Adrenal gland (tissue), 12 donors: ENCODE measurements around the gene PHLDB1. TPM values are rescaled to one million over a fixed set of nuclear protein-coding genes. Genes with fewer than 3 reads are reported as not detected.
"Not testable (repeated sequence)": the region's sequence is repeated elsewhere in the genome, so short reads cannot be mapped to it uniquely, and the experiment has no call there.

Experiments used
- DNase-seq, 7 donors: peaks; one replicate each; pipeline ENCODE4 v3.0.0-alpha.2; 2019 to 2020
- H3K27ac ChIP-seq, 5 donors: fragments of 200-600 bp; sonication (generic) in 4 of 5; 1 replicate in 3 of 5; 2 replicates in 2 of 5; pipeline versions ENCODE4 v1.5.1 to v1.8.0; 2016 to 2020; ENCODE audit warnings: mild to moderate bottlenecking in 1 of 5
- H3K27me3 ChIP-seq: fragments of 200-600 bp; 2 replicates; pipeline ENCODE4 v1.8.0; 2021
- H3K36me3 ChIP-seq, 2 donors: fragments of 200-600 bp; replicated peaks in 1 of 2; 1 replicate in 1 of 2; 2 replicates in 1 of 2; pipeline versions ENCODE4 v1.5.1 to v1.8.0; 2018 to 2022
- H3K4me1 ChIP-seq, 2 donors: fragments of 200-600 bp; replicated peaks in 1 of 2; 1 replicate in 1 of 2; 2 replicates in 1 of 2; pipeline versions ENCODE4 v1.5.1 to v1.8.0; 2018 to 2021
- H3K4me3 ChIP-seq, 4 donors: fragments of 200-600 bp; sonication (generic) in 3 of 4; one replicate each; pipeline ENCODE4 v1.5.1; 2016 to 2018
- H3K9me3 ChIP-seq, 3 donors: fragments of 200-600 bp; sonication (generic) in 1 of 3; replicated peaks in 1 of 3; 1 replicate in 2 of 3; 2 replicates in 1 of 3; pipeline versions ENCODE4 v1.5.1 to v1.8.0; 2016 to 2021
- CTCF ChIP-seq, 6 experiments: fragments of 450-650 bp in 4 of 6; fragments of 200-600 bp in 2 of 6; sonication (generic) in 1 of 6; IDR thresholded peaks; 1 replicate in 5 of 6; 2 replicates in 1 of 6; pipeline versions ENCODE4 v1.5.1 to v1.8.0; 2016 to 2021; ENCODE audit warnings: antibody characterized with exemption in 6 of 6, mild to moderate bottlenecking in 2 of 6, moderate library complexity in 1 of 6
- POLR2A ChIP-seq, 2 donors: fragments of 450-650 bp; IDR thresholded peaks; one replicate each; pipeline ENCODE4 v1.6.1; 2017; ENCODE audit warnings: antibody characterized with exemption in 2 of 2, mild to moderate bottlenecking in 2 of 2, moderate library complexity in 1 of 2
- WGBS, 4 donors: extraction: QIAGEN DNeasy Blood & Tissue Kit in 2 of 4; methylation state at CpG; one replicate each; pipeline versions ENCODE4 v1.1.5 to v1.1.7; 2013 to 2017; 5-methylcytosine and 5-hydroxymethylcytosine counted together
- intact Hi-C, 2 donors: fragments of 100-400 bp; cut with DNase I; formaldehyde crosslinking; loops; one replicate each; pipeline versions ENCODE4 v1.14.1 to v1.15.0; 2022 to 2023
- polyA plus RNA-seq, 3 donors: library from polyadenylated mRNA; stranded (reverse); fragments of 200-250 nt in 2 of 3; fragments of 350-450 nt in 1 of 3; fragmentation: Illumina TruSeq in 1 of 3; extraction: RNeasy Lipid Tissue Mini Kit (QIAGEN cat#74804) in 1 of 3; gene quantifications; one replicate each; pipeline ENCODE4 v1.2.3, GENCODE V29; 2013 to 2014
- total RNA-seq, 9 donors: library from RNA; depleted of rRNA in 4 of 9; stranded (reverse); fragments of >200 nt in 4 of 9; fragments of 120-200 nt in 1 of 9; fragmentation: NEBNext Ultra II Directional in 1 of 9; extraction: Animal tissue kit (Norgen Biotek cat#: 25700) in 1 of 9; gene quantifications; one replicate each; pipeline versions ENCODE4 v1.1.0 to v1.2.4, GENCODE V29; 2013 to 2023
- donor health status: healthy with polysubstance abuse.
- donor health status: Bipolar disorder and iron deficiency.
- donor health status: DM: yes; HTN: yes; CAD: no.
- donor health status: DM: no; HTN: no; CAD: no.
- donor health status: DM: no; HTN: no; CAD: no.
- donor health status: DM: yes; HTN: yes; CAD: no.

The PHLDB1 gene
- total and polyA plus RNA-seq, 12 donors = 20.7 to 207 (median 80.2) TPM

GRCh38 chr11:118572981-118573550 lies 34.3 kb upstream of the PHLDB1 start:
- intact Hi-C loops = no loop called here
- 0 to 1% (median 0%) methylated on average over 10 of the region's 10 CpGs for WGBS, 4 donors

GRCh38 chr11:118574636-118575035 lies 32.8 kb upstream of the PHLDB1 start:
- H3K4me1 ChIP-seq = peaks cover 13 to 55% of the 10 kb centered on the region in 2 donors
- intact Hi-C loops = no loop called here
- DNase-seq = no peak
- H3K4me3 ChIP-seq = peak overlapping the region in 1 of 4 donors; percentile 0
- TF ChIP-seq POLR2A (IDR thresholded peaks at IDR 0.05) (no peak), CTCF (IDR thresholded peaks at IDR 0.05) (no peak)
- no peaks in the 10 kb centered on the region for H3K9me3 ChIP-seq
- no peak overlapping the region for H3K27ac ChIP-seq
- no peaks in the 10 kb centered on the region for H3K27me3 ChIP-seq
- WGBS, 4 donors = 89 to 91% (median 90%) methylated on average over 7 of the region's 7 CpGs
- no peaks in the 10 kb centered on the region for H3K36me3 ChIP-seq

More at GRCh38 chr11:118572981-118573550, 34.3 kb upstream of the PHLDB1 start:
- Histone ChIP-seq H3K27ac (peak overlapping the region; percentile 95 to 99 (median 98)), H3K4me1 (peaks cover 8 to 42% of the 10 kb centered on the region in 2 donors), H3K36me3 (no peaks in the 10 kb centered on the region), H3K9me3 (no peaks in the 10 kb centered on the region), H3K4me3 (peak overlapping the region; percentile 85 to 98 (median 93)), H3K27me3 (no peaks in the 10 kb centered on the region)
- TF ChIP-seq POLR2A (IDR thresholded peaks at IDR 0.05) (no peak), CTCF (IDR thresholded peaks at IDR 0.05) (no peak)
- DNase-seq = no peak

GRCh38 chr11:118577995-118578394 lies 29.4 kb upstream of the PHLDB1 start:
- H3K27ac ChIP-seq, H3K4me3 ChIP-seq, H3K27me3 ChIP-seq, intact Hi-C loops, H3K9me3 ChIP-seq: not testable (repeated sequence)
- Histone ChIP-seq H3K4me1 (peaks cover 13 to 59% of the 10 kb centered on the region in 2 donors), H3K36me3 (peaks cover 0 to 19% of the 10 kb centered on the region in 2 donors)
- peak in 1 of 7 donors; percentile 16 for DNase-seq

- TF ChIP-seq CTCF (IDR thresholded peaks at IDR 0.05) (no peak), POLR2A (IDR thresholded peaks at IDR 0.05) (no peak)
- intact Hi-C loops = no loop called here
- Histone ChIP-seq H3K27ac (no peak overlapping the region), H3K9me3 (no peaks in the 10 kb centered on the region), H3K4me1 (peaks cover 5 to 31% of the 10 kb centered on the region in 2 donors), H3K36me3 (peaks cover 0 to 50% of the 10 kb centered on the region in 2 donors), H3K4me3 (no peak overlapping the region), H3K27me3 (no peaks in the 10 kb centered on the region)
- 70 to 81% (median 76%) methylated on average over 6 of the region's 6 CpGs for WGBS, 4 donors
- DNase-seq = no peak
Observed at GRCh38 chr11:118581057-118581456, 26.4 kb upstream of the PHLDB1 start.

GRCh38 chr11:118587952-118588351 lies 19.5 kb upstream of the PHLDB1 start:
- Histone ChIP-seq H3K9me3 (no peaks in the 10 kb centered on the region), H3K27me3 (no peaks in the 10 kb centered on the region), H3K4me1 (peaks cover 0 to 10% of the 10 kb centered on the region in 2 donors), H3K4me3 (no peak overlapping the region), H3K36me3 (peaks cover 0 to 100% of the 10 kb centered on the region in 2 donors), H3K27ac (no peak overlapping the region)
- WGBS, 4 donors = 95 to 100% (median 98%) methylated on average over 1 of the region's 1 CpG
- intact Hi-C loops = no loop called here
- no peak for TF ChIP-seq POLR2A (IDR thresholded peaks at IDR 0.05)
- no peak for TF ChIP-seq CTCF (IDR thresholded peaks at IDR 0.05)
- no peak for DNase-seq
